Keratinocyte (primary cell): Measurements from ENCODE around the gene HEG1. TPM values are rescaled to one million over a fixed set of nuclear protein-coding genes. Genes with fewer than 3 reads are reported as not detected.

Experiments
- DNase-seq: peaks from one replicate; pipeline ENCODE4 v3.0.0-alpha.2; 2011; ENCODE audit warnings: low read depth, missing footprints, low spot score
- FAIRE-seq: peaks from 2 replicates; lab custom pipeline; 2011; peaks lifted over from hg19 to GRCh38; lab: Jason Lieb, UNC
- H2AFZ ChIP-seq: 2 replicates; pipeline ENCODE4 v1.6.0; 2012; ENCODE audit warnings: low read length, control low read depth, inconsistent platforms; ENCODE audit not compliant: control insufficient read depth
- H3K27ac ChIP-seq: 2 replicates; pipeline ENCODE4 v1.5.1; 2011; ENCODE audit warnings: low read length; ENCODE audit not compliant: control insufficient read depth, insufficient read depth
- H3K27me3 ChIP-seq: 3 replicates; pipeline ENCODE4 v1.6.0; 2011; ENCODE audit warnings: low read length; ENCODE audit not compliant: control insufficient read depth, insufficient read depth; ENCODE audit errors: extremely low read depth
- H3K36me3 ChIP-seq, 2 experiments: 2 replicates in 1 of 2; 3 replicates in 1 of 2; pipeline ENCODE4 v1.5.1; 2011; ENCODE audit warnings: low read length in 2 of 2, mild to moderate bottlenecking in 1 of 2; ENCODE audit not compliant: control insufficient read depth in 2 of 2, insufficient read depth in 2 of 2; ENCODE audit errors: extremely low read depth in 1 of 2
- H3K4me1 ChIP-seq: 3 replicates; pipeline ENCODE4 v1.5.1; 2011; ENCODE audit warnings: low read length; ENCODE audit not compliant: control insufficient read depth, insufficient read depth; ENCODE audit errors: extremely low read depth
- H3K4me2 ChIP-seq: 3 replicates; pipeline ENCODE4 v1.6.0; 2011; ENCODE audit warnings: low read depth, low read length; ENCODE audit not compliant: control insufficient read depth, insufficient read depth; ENCODE audit errors: extremely low read depth
- H3K4me3 ChIP-seq, 3 experiments: fragments of 200-600 bp in 1 of 3; sonication (generic) in 1 of 3; 2 replicates in 2 of 3; 3 replicates in 1 of 3; pipeline ENCODE4 v1.5.1; 2011 to 2016; ENCODE audit warnings: low read length in 3 of 3, mild to moderate bottlenecking in 3 of 3, control low read depth in 2 of 3, inconsistent platforms in 1 of 3, low read depth in 1 of 3, mixed read lengths in 1 of 3, mixed run types in 1 of 3, moderate library complexity in 1 of 3; ENCODE audit not compliant: control insufficient read depth in 2 of 3, insufficient read depth in 2 of 3; ENCODE audit errors: extremely low read depth in 1 of 3
- H3K79me2 ChIP-seq: 2 replicates; pipeline ENCODE4 v1.6.0; 2012; ENCODE audit warnings: low read length; ENCODE audit not compliant: control insufficient read depth, insufficient read depth
- H3K9ac ChIP-seq: 3 replicates; pipeline ENCODE4 v1.6.0; 2011; ENCODE audit warnings: low read length; ENCODE audit not compliant: control insufficient read depth, insufficient read depth; ENCODE audit errors: extremely low read depth
- H3K9me1 ChIP-seq: 3 replicates; pipeline ENCODE4 v1.6.0; 2011; ENCODE audit warnings: low read length; ENCODE audit not compliant: control insufficient read depth, insufficient read depth; ENCODE audit errors: extremely low read depth
- H3K9me3 ChIP-seq: 2 replicates; pipeline ENCODE4 v1.5.1; 2012; ENCODE audit warnings: low read depth, low read length; ENCODE audit not compliant: control insufficient read depth
- H4K20me1 ChIP-seq: 3 replicates; pipeline ENCODE4 v1.6.0; 2011; ENCODE audit warnings: low read length; ENCODE audit not compliant: control insufficient read depth, insufficient read depth; ENCODE audit errors: extremely low read depth
- CTCF ChIP-seq, 3 experiments: IDR thresholded peaks in 1 of 3; conservative IDR thresholded peaks in 1 of 3; optimal IDR thresholded peaks in 1 of 3; 2 replicates in 2 of 3; 3 replicates in 1 of 3; pipeline versions ENCODE3 to v1.5.1; 2011; ENCODE audit warnings: low read length in 3 of 3, mild to moderate bottlenecking in 3 of 3, moderate library complexity in 2 of 3, control low read depth in 1 of 3, inconsistent platforms in 1 of 3; ENCODE audit not compliant: insufficient read depth in 2 of 3; ENCODE audit errors: extremely low read depth in 1 of 3
- EZH2 ChIP-seq: IDR thresholded peaks from one replicate; pipeline ENCODE4 v1.6.1; 2012; ENCODE audit warnings: inconsistent platforms, mild to moderate bottlenecking, low read length, moderate library complexity
- dilution Hi-C: fragments of 300-500 bp; cut with MboI; formaldehyde crosslinking; loops from one replicate; pipeline ENCODE4 v1.7.0; 2020; ENCODE audit warnings: low sequenced_read_pairs; ENCODE audit not compliant: extremely low pct_ligation_motif_present
- polyA plus RNA-seq, 5 experiments: library from polyadenylated mRNA; depleted of rRNA in 3 of 5; stranded (reverse) in 3 of 5; stranded (forward) in 1 of 5; unstranded in 1 of 5; fragments of >200 nt; gene quantifications; 1 replicate in 1 of 5; 2 replicates in 3 of 5; 3 replicates in 1 of 5; pipeline versions ENCODE4 v1.2.1 to v1.2.3, GENCODE V29; 2011 to 2012; ENCODE audit warnings: missing spikeins in 2 of 5, low read depth in 1 of 5, low replicate concordance in 1 of 5

Gene HEG1
- polyA plus RNA-seq, 1 donor (not counting 4 experiments of a cell fraction or from before 2014, with no cell fraction given): 12.7 TPM

DNA sequence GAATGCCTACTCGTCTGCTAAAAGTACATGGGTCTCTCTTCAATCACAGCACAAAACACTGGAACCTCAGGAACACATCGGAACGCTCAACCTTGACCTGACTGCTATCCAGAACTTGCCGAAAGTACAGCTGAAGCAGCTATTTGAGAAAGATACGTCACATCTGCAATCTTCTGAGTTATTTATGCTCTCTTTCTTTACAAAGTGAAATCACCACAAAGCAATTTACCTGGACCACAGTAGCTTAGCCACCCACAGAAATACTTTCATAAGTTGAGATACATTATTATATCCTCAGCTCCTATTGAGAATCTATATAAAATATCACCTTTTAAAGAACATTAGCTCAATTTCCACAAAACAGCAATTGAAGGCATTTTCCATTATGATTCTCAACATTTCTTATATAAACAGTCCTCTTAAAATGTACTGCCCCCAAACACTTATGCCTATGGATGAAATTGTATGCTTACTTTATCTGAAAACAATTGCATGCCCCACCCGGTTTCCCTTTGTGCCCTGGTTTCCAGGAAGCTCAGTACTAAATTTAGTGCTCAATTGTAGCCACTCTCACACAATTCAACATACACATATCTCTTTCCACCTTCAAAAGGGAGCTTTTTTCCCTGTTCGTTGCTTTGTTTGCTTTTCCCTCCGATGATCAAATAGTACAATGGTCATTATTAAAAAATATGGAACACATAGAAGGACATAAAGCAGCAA, 31.8 kb downstream of the HEG1 start:
- Histone ChIP-seq H3K27me3 (no peaks in the 10 kb centered on the region), H3K9me3 (no peaks in the 10 kb centered on the region), H3K4me1 (no peaks in the 10 kb centered on the region), H3K79me2 (no peaks in the 10 kb centered on the region), H3K9me1 (no peaks in the 10 kb centered on the region), H3K4me3 (no peak overlapping the region), H3K27ac (no peak overlapping the region), H3K36me3 (peaks cover 16 to 23% of the 10 kb centered on the region in 2 experiments), H3K4me2 (no peak overlapping the region), H3K9ac (no peak overlapping the region), H2AFZ (no peak overlapping the region), H4K20me1 (no peaks in the 10 kb centered on the region)
- DNase-seq: no peak
- TF ChIP-seq CTCF (optimal IDR thresholded peaks at IDR 0.05 in 1 of 3, IDR thresholded peaks at IDR 0.05 in 1 of 3, conservative IDR thresholded peaks at IDR 0.05 in 1 of 3; ENCODE audit: extremely low read depth in 1 of 3, insufficient read depth in 2 of 3, low read length in 3 of 3): no peak
- TF ChIP-seq EZH2: no peak
- dilution Hi-C loops: no loop called here
- FAIRE-seq: no peak

DNA sequence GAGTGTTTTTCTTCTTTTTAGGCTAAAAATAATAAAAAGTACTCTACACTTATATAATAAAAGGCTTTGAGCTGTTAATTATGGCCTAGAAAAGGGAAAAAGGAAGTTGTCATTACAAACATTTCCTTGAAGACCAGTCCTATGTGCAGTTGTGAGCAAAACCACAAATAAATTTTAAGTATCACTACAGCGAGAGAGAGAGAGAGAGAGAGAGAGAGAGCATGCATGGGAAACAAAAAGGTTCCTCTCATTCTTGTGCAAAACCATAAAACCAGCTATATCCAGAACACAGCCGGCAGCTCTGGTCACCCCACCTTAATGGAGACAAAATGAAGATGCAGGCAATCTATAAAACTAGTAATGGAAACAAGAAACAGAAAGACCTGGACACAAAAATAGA, 33.6 kb downstream of the HEG1 start:
- Histone ChIP-seq H4K20me1 (no peaks in the 10 kb centered on the region), H2AFZ (no peak overlapping the region)
- dilution Hi-C loops: no loop called here

More for the DNA sequence above, 33.6 kb downstream of the HEG1 start:
- Histone ChIP-seq H3K9ac (no peak overlapping the region), H3K4me2 (no peak overlapping the region), H3K36me3 (peaks cover 15 to 17% of the 10 kb centered on the region in 2 experiments), H3K27ac (no peak overlapping the region), H3K4me3 (no peak overlapping the region), H3K4me1 (no peaks in the 10 kb centered on the region), H3K9me3 (no peaks in the 10 kb centered on the region), H3K27me3 (no peaks in the 10 kb centered on the region), H3K9me1 (no peaks in the 10 kb centered on the region), H3K79me2 (no peaks in the 10 kb centered on the region)
- no peak for FAIRE-seq
- no peak for DNase-seq
- TF ChIP-seq CTCF (optimal IDR thresholded peaks at IDR 0.05 in 1 of 3, IDR thresholded peaks at IDR 0.05 in 1 of 3, conservative IDR thresholded peaks at IDR 0.05 in 1 of 3; ENCODE audit: extremely low read depth in 1 of 3, insufficient read depth in 2 of 3, low read length in 3 of 3) (no peak), EZH2 (no peak)
